ENCODE data around the gene MSN. TPM values are rescaled to one million over a fixed set of nuclear protein-coding genes. Genes with fewer than 3 reads are reported as not detected.

Gene MSN
- total and polyA plus RNA-seq, 2 of the 13 experiments (the other 11 are each of a cell fraction or from before 2014, with no cell fraction given) = 0.15 TPM; not detected in 1

DNA sequence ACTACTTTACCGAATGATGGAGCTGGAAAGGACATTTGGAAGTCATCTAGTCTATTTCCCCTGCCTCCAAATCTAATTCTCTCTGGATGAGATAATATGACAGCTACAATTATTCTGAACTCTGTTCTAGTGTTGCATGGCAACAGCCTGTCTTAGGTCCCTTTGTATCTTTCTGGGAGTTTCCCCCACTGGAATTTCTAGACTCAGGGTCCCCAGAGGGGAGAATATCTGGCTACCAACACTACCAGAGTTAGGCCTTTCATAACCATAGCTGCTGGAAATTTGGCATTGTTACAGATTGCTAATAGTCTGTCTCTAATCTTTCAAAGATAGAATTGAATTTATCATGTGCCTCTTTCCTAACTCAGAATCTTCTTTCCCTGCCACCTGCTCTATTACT, 4.5 kb downstream of the MSN start (continued):
- TF ChIP-seq, protein P1, sequence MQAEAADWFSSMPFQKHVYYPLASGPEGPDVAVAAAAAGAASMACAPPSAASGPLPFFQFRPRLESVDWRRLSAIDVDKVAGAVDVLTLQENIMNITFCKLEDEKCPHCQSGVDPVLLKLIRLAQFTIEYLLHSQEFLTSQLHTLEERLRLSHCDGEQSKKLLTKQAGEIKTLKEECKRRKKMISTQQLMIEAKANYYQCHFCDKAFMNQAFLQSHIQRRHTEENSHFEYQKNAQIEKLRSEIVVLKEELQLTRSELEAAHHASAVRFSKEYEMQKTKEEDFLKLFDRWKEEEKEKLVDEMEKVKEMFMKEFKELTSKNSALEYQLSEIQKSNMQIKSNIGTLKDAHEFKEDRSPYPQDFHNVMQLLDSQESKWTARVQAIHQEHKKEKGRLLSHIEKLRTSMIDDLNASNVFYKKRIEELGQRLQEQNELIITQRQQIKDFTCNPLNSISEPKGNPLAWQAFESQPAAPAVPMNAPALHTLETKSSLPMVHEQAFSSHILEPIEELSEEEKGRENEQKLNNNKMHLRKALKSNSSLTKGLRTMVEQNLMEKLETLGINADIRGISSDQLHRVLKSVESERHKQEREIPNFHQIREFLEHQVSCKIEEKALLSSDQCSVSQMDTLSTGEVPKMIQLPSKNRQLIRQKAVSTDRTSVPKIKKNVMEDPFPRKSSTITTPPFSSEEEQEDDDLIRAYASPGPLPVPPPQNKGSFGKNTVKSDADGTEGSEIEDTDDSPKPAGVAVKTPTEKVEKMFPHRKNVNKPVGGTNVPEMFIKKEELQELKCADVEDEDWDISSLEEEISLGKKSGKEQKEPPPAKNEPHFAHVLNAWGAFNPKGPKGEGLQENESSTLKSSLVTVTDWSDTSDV (CRISPR knock-in tag; IDR thresholded peaks at IDR 0.05) = no peak
- TF ChIP-seq ZNF180 (CRISPR knock-in tag; IDR thresholded peaks at IDR 0.05; ENCODE audit: borderline replicate concordance, low read depth) = no peak

DNA sequence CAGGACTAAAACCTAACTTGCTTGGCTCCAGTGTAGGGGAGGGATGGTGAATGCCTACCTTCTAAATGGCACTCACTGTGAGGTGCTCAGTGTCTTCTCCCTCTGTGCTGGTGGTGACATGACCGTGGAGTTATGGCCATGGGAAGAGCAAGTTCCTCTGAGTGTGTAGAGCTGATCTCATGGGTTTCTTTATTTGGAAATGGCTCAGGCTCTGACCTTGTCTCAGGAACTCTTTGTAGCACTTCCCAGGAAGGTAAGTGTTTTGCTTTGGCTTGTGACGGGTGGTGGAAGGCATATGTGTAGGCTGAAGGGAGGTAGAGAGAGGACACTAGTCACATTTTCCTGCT, 6.4 kb downstream of the MSN start:
- Histone ChIP-seq H3K4me3 (replicated peaks in 1 of 3; ENCODE audit: insufficient read depth in 1 of 3, low read depth in 2 of 3, low read length in 3 of 3) (no peak overlapping the region), H3K36me3 (replicated peaks in 1 of 2; ENCODE audit: control insufficient read depth in 1 of 2, insufficient read depth in 2 of 2, low read length in 2 of 2) (no peaks in the 10 kb centered on the region), H2AFZ (ENCODE audit: low read length) (no peak overlapping the region), H3K4me2 (ENCODE audit: low read depth, low read length) (no peak overlapping the region), H3K79me2 (ENCODE audit: insufficient read depth, low read length) (no peaks in the 10 kb centered on the region), H3K9me3 (ENCODE audit: low read length) (no peaks in the 10 kb centered on the region), H4K20me1 (ENCODE audit: insufficient read depth, low read length) (no peaks in the 10 kb centered on the region), H3K9ac (ENCODE audit: insufficient read depth, low read depth, low read length) (no peak overlapping the region), H3K27ac (ENCODE audit: extremely low read length, insufficient read depth, low read length) (no peak overlapping the region), H3K4me1 (ENCODE audit: insufficient read depth, low read length) (no peaks in the 10 kb centered on the region), H3K27me3 (ENCODE audit: control insufficient read depth in 1 of 2, insufficient read depth in 2 of 2, low read length in 2 of 2) (no peaks in the 10 kb centered on the region)
- BruUV-seq (replicated peaks) = no TSS peak
- FAIRE-seq (no peak), DNase-seq (ENCODE audit: low spot score) (no peak), ATAC-seq (no peak)
- in situ Hi-C loops (cut with HindIII; ENCODE audit: extremely low pct_ligation_motif_present, low pct_unique_long_range_greater_than_20kb) (no loop called here), intact Hi-C loops (cut with micrococcal nuclease; ENCODE audit: unreplicated experiment) (no loop called here)
- ChIA-PET POLR2A (no interaction called here), CTCF (ENCODE audit: low intra/inter-chr PET ratio, low total read pairs) (no interaction called here)
- 0% methylated on average over 2 of the region's 2 CpGs for WGBS (ENCODE audit: low lambda C conversion rate)
- TF ChIP-seq, protein P2, sequence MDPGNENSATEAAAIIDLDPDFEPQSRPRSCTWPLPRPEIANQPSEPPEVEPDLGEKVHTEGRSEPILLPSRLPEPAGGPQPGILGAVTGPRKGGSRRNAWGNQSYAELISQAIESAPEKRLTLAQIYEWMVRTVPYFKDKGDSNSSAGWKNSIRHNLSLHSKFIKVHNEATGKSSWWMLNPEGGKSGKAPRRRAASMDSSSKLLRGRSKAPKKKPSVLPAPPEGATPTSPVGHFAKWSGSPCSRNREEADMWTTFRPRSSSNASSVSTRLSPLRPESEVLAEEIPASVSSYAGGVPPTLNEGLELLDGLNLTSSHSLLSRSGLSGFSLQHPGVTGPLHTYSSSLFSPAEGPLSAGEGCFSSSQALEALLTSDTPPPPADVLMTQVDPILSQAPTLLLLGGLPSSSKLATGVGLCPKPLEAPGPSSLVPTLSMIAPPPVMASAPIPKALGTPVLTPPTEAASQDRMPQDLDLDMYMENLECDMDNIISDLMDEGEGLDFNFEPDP (CRISPR knock-in tag; conservative IDR thresholded peaks at IDR 0.05) = no peak
- TF ChIP-seq RXRB (CRISPR knock-in tag; IDR thresholded peaks at IDR 0.05; ENCODE audit: borderline replicate concordance) (no peak), EHMT2 (IDR thresholded peaks at IDR 0.05; ENCODE audit: borderline replicate concordance, low read depth, low read length) (no peak), NFKBIZ (CRISPR knock-in tag; IDR thresholded peaks at IDR 0.05) (no peak), NCOA2 (CRISPR knock-in tag; IDR thresholded peaks at IDR 0.05) (no peak), NONO (IDR thresholded peaks at IDR 0.05) (no peak), NONO (CRISPR knock-in tag; conservative IDR thresholded peaks at IDR 0.05) (no peak)
- TF ChIP-seq, protein P3, sequence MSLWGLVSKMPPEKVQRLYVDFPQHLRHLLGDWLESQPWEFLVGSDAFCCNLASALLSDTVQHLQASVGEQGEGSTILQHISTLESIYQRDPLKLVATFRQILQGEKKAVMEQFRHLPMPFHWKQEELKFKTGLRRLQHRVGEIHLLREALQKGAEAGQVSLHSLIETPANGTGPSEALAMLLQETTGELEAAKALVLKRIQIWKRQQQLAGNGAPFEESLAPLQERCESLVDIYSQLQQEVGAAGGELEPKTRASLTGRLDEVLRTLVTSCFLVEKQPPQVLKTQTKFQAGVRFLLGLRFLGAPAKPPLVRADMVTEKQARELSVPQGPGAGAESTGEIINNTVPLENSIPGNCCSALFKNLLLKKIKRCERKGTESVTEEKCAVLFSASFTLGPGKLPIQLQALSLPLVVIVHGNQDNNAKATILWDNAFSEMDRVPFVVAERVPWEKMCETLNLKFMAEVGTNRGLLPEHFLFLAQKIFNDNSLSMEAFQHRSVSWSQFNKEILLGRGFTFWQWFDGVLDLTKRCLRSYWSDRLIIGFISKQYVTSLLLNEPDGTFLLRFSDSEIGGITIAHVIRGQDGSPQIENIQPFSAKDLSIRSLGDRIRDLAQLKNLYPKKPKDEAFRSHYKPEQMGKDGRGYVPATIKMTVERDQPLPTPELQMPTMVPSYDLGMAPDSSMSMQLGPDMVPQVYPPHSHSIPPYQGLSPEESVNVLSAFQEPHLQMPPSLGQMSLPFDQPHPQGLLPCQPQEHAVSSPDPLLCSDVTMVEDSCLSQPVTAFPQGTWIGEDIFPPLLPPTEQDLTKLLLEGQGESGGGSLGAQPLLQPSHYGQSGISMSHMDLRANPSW (CRISPR knock-in tag; IDR thresholded peaks at IDR 0.05; ENCODE audit: borderline replicate concordance) = no peak
- TF ChIP-seq, protein P4, sequence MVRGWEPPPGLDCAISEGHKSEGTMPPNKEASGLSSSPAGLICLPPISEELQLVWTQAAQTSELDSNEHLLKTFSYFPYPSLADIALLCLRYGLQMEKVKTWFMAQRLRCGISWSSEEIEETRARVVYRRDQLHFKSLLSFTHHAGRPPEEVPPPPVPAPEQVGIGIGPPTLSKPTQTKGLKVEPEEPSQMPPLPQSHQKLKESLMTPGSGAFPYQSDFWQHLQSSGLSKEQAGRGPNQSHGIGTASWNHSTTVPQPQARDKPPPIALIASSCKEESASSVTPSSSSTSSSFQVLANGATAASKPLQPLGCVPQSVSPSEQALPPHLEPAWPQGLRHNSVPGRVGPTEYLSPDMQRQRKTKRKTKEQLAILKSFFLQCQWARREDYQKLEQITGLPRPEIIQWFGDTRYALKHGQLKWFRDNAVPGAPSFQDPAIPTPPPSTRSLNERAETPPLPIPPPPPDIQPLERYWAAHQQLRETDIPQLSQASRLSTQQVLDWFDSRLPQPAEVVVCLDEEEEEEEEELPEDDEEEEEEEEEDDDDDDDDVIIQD (CRISPR knock-in tag; IDR thresholded peaks at IDR 0.05; ENCODE audit: low read depth) = no peak
- TF ChIP-seq, protein P5, sequence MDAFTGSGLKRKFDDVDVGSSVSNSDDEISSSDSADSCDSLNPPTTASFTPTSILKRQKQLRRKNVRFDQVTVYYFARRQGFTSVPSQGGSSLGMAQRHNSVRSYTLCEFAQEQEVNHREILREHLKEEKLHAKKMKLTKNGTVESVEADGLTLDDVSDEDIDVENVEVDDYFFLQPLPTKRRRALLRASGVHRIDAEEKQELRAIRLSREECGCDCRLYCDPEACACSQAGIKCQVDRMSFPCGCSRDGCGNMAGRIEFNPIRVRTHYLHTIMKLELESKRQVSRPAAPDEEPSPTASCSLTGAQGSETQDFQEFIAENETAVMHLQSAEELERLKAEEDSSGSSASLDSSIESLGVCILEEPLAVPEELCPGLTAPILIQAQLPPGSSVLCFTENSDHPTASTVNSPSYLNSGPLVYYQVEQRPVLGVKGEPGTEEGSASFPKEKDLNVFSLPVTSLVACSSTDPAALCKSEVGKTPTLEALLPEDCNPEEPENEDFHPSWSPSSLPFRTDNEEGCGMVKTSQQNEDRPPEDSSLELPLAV (CRISPR knock-in tag; conservative IDR thresholded peaks at IDR 0.05; ENCODE audit: low read depth) = no peak

Measured in HepG2 (cell line).